ENCODE data around the gene GNG4.

GNG4 gene

DNA sequence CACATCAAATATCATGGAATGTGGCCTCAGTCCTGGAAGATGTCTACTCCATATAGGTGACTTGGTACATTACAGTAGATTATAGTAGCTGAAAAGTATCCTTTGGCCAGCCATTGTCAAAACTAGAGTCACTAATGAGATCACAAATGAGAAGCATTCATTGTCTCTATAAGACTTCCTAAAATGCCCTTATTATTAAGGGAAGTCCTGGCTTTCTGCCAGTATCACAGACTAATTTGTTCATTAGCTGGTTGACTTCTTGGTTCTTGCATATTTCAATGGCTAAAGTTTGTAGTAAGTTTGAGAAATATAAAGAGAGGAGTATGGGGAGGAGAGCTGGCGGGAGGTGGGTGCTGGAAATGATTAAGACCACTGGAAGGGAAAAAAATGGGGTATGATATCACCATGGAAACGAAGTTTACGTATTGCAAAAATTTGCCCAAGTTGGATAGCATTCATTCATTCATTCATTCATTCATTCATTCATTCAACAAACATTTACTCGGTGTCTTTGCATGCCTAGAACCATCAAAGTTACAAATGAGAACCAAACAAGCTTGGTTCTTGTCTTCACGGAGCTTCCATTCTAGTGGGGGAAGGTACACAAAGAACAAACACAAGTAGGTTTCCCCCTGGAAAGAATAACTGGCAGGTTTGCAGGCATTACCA is 133.6 kb downstream of the GNG4 start:
- TF ChIP-seq CTCF (IDR thresholded peaks at IDR 0.05; ENCODE audit: low read depth, low read length): no peak
- no peak overlapping the region for H3K4me3 ChIP-seq (replicated peaks in 1 of 2; ENCODE audit: low read depth in 2 of 2, low read length in 2 of 2)
- DNase-seq (ENCODE audit: low read depth in 2 of 2): no peak

GRCh38 chr1:235513495-235514366 is 135.9 kb downstream of the GNG4 start:
- TF ChIP-seq CTCF (IDR thresholded peaks at IDR 0.05; ENCODE audit: low read depth, low read length): peak; percentile 93
- DNase-seq (ENCODE audit: low read depth in 2 of 2): peak; percentile 85 to 88
- no peak overlapping the region for H3K4me3 ChIP-seq (replicated peaks in 1 of 2; ENCODE audit: low read depth in 2 of 2, low read length in 2 of 2)

DNA sequence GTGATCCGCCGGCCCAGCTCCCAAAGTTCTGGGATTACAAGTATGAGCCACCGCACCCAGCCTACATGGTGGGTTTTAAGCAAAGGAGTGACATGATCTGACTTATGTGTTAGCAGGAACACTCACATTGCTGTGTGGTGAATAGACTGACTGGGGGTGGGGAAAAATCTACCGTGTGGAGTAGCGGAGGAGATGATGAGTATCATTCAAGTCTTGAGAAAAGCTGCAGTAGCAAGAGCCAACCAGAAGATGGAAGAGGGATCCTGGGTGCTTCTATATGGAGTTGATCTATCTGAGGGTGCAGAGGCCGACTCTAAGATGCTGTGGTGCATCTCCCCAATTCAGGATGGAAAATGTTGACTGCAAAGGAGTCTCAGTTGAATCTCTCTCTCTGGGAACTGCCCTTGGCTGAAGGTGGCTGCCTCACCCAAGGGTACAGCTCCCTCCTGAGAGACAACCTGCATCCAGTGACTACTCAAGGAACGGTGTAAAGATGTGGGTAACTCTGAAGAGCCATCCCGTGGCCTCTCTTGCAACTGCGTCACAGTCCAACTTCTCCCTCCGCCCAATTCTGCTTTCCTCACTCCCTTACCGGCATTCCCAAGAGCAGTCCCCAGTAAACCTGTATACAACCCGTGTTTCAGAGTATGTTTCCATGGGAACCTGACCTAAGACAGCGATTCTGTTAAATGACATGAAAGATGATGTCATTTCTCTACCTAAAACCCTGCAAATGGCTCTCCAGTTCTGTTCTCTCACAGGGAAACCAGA is 137.9 kb downstream of the GNG4 start:
- no peak overlapping the region for H3K4me3 ChIP-seq (replicated peaks in 1 of 2; ENCODE audit: low read depth in 2 of 2, low read length in 2 of 2)
- no peak for TF ChIP-seq CTCF (IDR thresholded peaks at IDR 0.05; ENCODE audit: low read depth, low read length)
- DNase-seq (ENCODE audit: low read depth in 2 of 2): peak; percentile 11 to 59

DNA sequence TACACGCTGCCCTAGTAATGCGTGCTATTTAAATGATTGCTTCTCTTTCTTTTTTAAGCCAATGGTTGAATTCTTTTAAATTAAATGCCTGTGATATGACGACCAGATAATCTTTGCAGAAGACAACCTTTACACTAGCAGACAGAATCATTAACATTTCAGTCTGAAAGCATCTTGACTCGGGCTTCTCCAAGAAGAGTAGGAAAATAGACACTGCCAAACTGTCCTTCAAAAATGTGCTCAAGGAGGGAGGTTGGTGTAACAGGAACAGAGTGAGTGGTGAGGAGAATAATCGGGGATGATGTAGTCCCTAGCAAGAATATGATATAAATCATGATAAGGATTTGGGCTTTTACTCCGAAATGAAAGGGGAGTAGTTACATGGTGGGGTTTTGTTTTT is 138.8 kb downstream of the GNG4 start:
- no peak overlapping the region for H3K4me3 ChIP-seq (replicated peaks in 1 of 2; ENCODE audit: low read depth in 2 of 2, low read length in 2 of 2)
- no peak for DNase-seq (ENCODE audit: low read depth in 2 of 2)
- TF ChIP-seq CTCF (IDR thresholded peaks at IDR 0.05; ENCODE audit: low read depth, low read length): no peak

GRCh38 chr1:235507623-235508022 is 142.0 kb downstream of the GNG4 start:
- no peak for DNase-seq (ENCODE audit: low read depth in 2 of 2)
- no peak for TF ChIP-seq CTCF (IDR thresholded peaks at IDR 0.05; ENCODE audit: low read depth, low read length)
- H3K4me3 ChIP-seq (replicated peaks in 1 of 2; ENCODE audit: low read depth in 2 of 2, low read length in 2 of 2): no peak overlapping the region

GRCh38 chr1:235504494-235505222 is 144.9 kb downstream of the GNG4 start:
- H3K4me3 ChIP-seq (replicated peaks in 1 of 2; ENCODE audit: low read depth in 2 of 2, low read length in 2 of 2): peak overlapping the region; percentile 77 to 85
- peak; percentile 82 for TF ChIP-seq CTCF (IDR thresholded peaks at IDR 0.05; ENCODE audit: low read depth, low read length)
- DNase-seq (ENCODE audit: low read depth in 2 of 2): peak; percentile 100
